Vagina (tissue), 2 donors: ENCODE data around the gene PTPRCAP. TPM values are rescaled to one million over a fixed set of nuclear protein-coding genes. Genes with fewer than 3 reads are reported as not detected.
A peak's percentile ranks its signal among the peaks of the same experiment; 100 is the strongest.

Experiments
- DNase-seq, 2 donors: peaks; one replicate each; pipeline ENCODE4 v3.0.0-alpha.2; 2017; ENCODE audit errors: extremely low spot score in 2 of 2
- H3K27ac ChIP-seq: fragments of 200-600 bp; sonication (generic); one replicate; pipeline ENCODE4 v1.5.1; 2019
- H3K27me3 ChIP-seq: fragments of 200-600 bp; sonication (generic); one replicate; pipeline ENCODE4 v1.5.1; 2019
- H3K36me3 ChIP-seq, 2 donors: fragments of 200-600 bp; sonication (generic); one replicate each; pipeline ENCODE4 v1.5.1; 2017 to 2019
- H3K4me1 ChIP-seq: fragments of 200-600 bp; sonication (generic); one replicate; pipeline ENCODE4 v1.5.1; 2019
- H3K4me3 ChIP-seq, 2 donors: fragments of 200-600 bp; sonication (generic); 1 replicate in 1 of 2; 2 replicates in 1 of 2; pipeline ENCODE4 v1.5.1; 2016 to 2019
- H3K9me3 ChIP-seq: fragments of 200-600 bp; sonication (generic); one replicate; pipeline ENCODE4 v1.5.1; 2019
- POLR2A ChIP-seq, 2 donors: fragments of 450-650 bp; IDR thresholded peaks; one replicate each; pipeline ENCODE4 v1.6.1; 2017; ENCODE audit warnings: antibody characterized with exemption in 2 of 2, mild to moderate bottlenecking in 2 of 2, moderate library complexity in 2 of 2
- POLR2AphosphoS5 ChIP-seq, 2 donors: sonication (generic); formaldehyde crosslinking; IDR thresholded peaks; one replicate each; pipeline ENCODE4 v1.9.0; 2017; ENCODE audit warnings: antibody characterized with exemption in 2 of 2, mild to moderate bottlenecking in 2 of 2, low read depth in 1 of 2; ENCODE audit not compliant: insufficient read depth in 1 of 2
- intact Hi-C: fragments of 100-400 bp; cut with DNase I; formaldehyde crosslinking; loops from one replicate; pipeline ENCODE4 v1.15.1; 2023
- total RNA-seq: library from RNA; depleted of rRNA; stranded (reverse); fragments of >200 nt; gene quantifications from one replicate; pipeline ENCODE4 v1.2.3, GENCODE V29; 2016
- TF ChIP-seq, protein P1 (sequence below), 3 experiments: fragments of 450-650 bp in 2 of 3; fragments of 200-600 bp in 1 of 3; sonication (generic) in 1 of 3; IDR thresholded peaks; one replicate each; pipeline ENCODE4 v1.5.1; 2017 to 2019; ENCODE audit warnings: antibody characterized with exemption in 3 of 3, mild to moderate bottlenecking in 2 of 3, moderate library complexity in 2 of 3

PTPRCAP gene
- total RNA-seq, 1 donor from 2014 or later, result 18.2 TPM

DNA sequence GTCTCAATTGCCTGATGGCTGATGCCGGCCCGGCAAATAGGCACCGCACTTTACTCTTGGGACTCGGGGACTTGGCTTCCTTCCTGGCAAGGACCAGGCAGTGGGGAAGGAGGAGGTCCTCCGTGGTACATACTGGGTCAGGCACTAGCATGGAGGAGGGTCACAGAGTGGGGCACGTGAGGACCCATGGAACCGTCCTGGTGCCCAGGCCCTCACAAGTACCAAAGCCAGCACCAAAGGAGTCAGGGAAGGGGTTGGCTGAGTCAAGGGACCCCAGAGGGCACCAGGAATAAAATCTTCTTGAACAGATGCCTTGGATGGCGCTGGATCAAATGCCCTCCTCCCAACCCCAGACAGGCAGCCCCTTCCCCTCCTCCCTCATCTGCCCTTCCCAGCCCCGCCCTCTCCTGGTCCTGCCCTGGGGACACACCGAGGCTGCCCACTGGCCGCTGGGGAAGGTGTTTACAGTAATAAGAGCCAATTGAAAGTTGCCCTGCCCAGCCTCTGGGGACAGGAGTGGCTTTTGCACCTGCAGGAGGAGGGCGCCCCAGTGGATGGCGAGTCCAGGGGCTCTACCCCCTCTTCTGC, 27.6 kb downstream of the PTPRCAP start:
- Histone ChIP-seq H3K4me1 (peaks cover 3% of the 10 kb centered on the region), H3K9me3 (no peaks in the 10 kb centered on the region), H3K4me3 (no peak overlapping the region), H3K27me3 (peaks cover 1% of the 10 kb centered on the region), H3K36me3 (no peaks in the 10 kb centered on the region), H3K27ac (no peak overlapping the region)
- no peak for DNase-seq
- intact Hi-C loops, result loop anchor here (10.0 kb wide), 2 partner anchors 55 to 205 kb away; partner anchors contain the start of gene TMEM134
- TF ChIP-seq POLR2AphosphoS5 (IDR thresholded peaks at IDR 0.05; ENCODE audit: insufficient read depth in 1 of 2, low read depth in 1 of 2) (no peak), POLR2A (IDR thresholded peaks at IDR 0.05) (no peak)
- TF ChIP-seq, protein P1, sequence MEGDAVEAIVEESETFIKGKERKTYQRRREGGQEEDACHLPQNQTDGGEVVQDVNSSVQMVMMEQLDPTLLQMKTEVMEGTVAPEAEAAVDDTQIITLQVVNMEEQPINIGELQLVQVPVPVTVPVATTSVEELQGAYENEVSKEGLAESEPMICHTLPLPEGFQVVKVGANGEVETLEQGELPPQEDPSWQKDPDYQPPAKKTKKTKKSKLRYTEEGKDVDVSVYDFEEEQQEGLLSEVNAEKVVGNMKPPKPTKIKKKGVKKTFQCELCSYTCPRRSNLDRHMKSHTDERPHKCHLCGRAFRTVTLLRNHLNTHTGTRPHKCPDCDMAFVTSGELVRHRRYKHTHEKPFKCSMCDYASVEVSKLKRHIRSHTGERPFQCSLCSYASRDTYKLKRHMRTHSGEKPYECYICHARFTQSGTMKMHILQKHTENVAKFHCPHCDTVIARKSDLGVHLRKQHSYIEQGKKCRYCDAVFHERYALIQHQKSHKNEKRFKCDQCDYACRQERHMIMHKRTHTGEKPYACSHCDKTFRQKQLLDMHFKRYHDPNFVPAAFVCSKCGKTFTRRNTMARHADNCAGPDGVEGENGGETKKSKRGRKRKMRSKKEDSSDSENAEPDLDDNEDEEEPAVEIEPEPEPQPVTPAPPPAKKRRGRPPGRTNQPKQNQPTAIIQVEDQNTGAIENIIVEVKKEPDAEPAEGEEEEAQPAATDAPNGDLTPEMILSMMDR (IDR thresholded peaks at IDR 0.05), result no peak

DNA sequence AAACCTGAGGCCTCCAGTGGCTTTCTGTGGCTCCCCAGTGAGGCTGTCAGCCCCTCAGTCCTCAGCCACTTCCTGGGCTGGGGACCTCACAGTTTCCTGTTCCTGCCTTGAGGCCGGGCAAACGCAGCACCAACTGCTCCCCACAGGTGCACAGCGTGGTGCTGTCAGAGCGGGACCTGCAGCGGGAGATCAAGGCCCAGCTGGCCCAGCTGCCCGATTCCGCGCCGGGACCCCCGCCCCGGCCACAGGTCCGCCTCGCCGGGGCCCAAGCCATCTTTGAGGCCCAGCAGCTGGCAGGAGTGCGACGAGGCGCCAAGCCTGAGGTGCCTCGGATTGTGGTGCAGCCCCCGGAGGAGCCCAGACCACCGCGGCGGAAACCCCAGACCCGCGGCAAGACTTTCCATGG, 28.2 kb downstream of the PTPRCAP start:
- no peaks in the 10 kb centered on the region for H3K27me3 ChIP-seq
- H3K9me3 ChIP-seq, result no peaks in the 10 kb centered on the region
- no peak overlapping the region for H3K27ac ChIP-seq
- DNase-seq, result no peak
- no peak overlapping the region for H3K4me3 ChIP-seq
- TF ChIP-seq, protein P1 (IDR thresholded peaks at IDR 0.05), result no peak
- TF ChIP-seq POLR2A (IDR thresholded peaks at IDR 0.05), result no peak
- peak in 1 of 2 donors; percentile 27 for TF ChIP-seq POLR2AphosphoS5 (IDR thresholded peaks at IDR 0.05; ENCODE audit: insufficient read depth in 1 of 2, low read depth in 1 of 2)
- H3K36me3 ChIP-seq, result no peaks in the 10 kb centered on the region
- no peaks in the 10 kb centered on the region for H3K4me1 ChIP-seq
- intact Hi-C loops, result loop anchor here (10.0 kb wide), 2 partner anchors 56 to 206 kb away; partner anchors contain the start of gene TMEM134

DNA sequence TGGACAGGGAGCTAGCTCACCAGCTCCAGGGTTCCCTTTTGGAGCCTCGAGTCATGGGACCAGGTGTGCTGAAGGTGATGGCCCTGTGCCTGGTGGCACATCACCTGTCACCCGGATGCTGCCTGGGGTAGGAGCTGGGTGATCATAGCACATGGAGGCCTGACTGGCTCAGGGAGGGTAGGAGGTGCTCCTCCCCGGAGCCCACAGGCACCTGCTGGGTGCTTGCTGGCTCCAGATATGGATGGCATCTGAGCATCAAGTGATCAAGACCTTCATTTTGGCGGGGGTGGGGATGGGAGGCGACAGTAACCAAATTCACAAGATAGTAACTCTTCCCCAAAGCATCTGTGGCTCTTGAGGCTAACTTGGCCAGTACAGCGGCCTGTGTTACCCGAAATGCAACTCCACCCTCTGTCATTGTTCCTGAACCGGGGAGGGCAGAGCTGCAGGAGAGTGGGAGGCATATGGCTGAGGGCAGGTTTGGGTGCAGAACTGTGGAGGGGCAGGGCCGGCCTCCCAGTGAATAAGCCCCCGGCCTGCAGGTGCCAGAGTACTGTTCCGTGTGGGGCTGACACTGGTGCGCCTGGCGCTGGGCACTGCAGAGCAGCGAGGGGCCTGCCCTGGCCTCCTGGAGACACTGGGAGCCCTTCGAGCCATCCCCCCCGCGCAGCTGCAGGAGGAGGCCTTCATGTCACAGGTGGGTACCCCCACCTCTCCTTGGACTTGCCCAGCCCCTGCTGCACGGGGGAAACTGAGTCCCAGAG, 28.9 kb downstream of the PTPRCAP start:
- Histone ChIP-seq H3K9me3 (no peaks in the 10 kb centered on the region), H3K27me3 (no peaks in the 10 kb centered on the region), H3K4me1 (no peaks in the 10 kb centered on the region), H3K4me3 (no peak overlapping the region), H3K27ac (no peak overlapping the region), H3K36me3 (no peaks in the 10 kb centered on the region)
- DNase-seq, result no peak
- intact Hi-C loops, result loop anchor here (10.0 kb wide), 2 partner anchors 56 to 206 kb away; partner anchors contain the start of gene TMEM134
- TF ChIP-seq, protein P1 (IDR thresholded peaks at IDR 0.05), result no peak
- no peak for TF ChIP-seq POLR2AphosphoS5 (IDR thresholded peaks at IDR 0.05; ENCODE audit: insufficient read depth in 1 of 2, low read depth in 1 of 2)
- no peak for TF ChIP-seq POLR2A (IDR thresholded peaks at IDR 0.05)

DNA sequence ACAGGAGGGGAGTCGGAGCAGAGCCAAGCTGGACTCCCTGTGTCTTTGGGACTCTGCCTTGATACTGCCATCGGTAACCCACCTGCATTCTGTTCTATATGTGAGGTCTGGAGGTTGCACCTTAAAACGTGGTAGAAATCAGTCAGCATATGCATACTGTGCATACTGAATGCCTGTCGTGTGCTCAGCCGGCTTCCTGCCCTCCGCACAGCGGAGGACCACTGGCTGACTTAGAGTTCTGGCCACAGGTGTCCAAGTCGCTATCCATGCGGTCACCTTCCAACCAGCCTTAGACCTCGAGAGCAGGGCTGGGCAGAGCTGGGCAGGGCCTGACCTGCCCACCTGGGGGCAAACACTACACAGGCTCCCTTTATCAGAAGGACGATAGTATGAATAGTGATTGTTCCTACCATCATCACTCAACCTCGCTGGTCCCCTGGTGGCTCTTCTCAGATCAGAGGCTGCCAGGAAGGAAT, 29.8 kb downstream of the PTPRCAP start:
- Histone ChIP-seq H3K9me3 (no peaks in the 10 kb centered on the region), H3K36me3 (no peaks in the 10 kb centered on the region), H3K4me1 (peaks cover 4% of the 10 kb centered on the region), H3K4me3 (no peak overlapping the region), H3K27me3 (no peaks in the 10 kb centered on the region), H3K27ac (no peak overlapping the region)
- DNase-seq, result no peak
- intact Hi-C loops, result loop anchor here (10.0 kb wide), 2 partner anchors 57 to 207 kb away; partner anchors contain the start of gene TMEM134
- TF ChIP-seq POLR2AphosphoS5 (IDR thresholded peaks at IDR 0.05; ENCODE audit: insufficient read depth in 1 of 2, low read depth in 1 of 2), result no peak
- TF ChIP-seq, protein P1 (IDR thresholded peaks at IDR 0.05), result no peak
- TF ChIP-seq POLR2A (IDR thresholded peaks at IDR 0.05), result no peak
